ENCODE results near the gene MAGEF1.

The MAGEF1 gene

GRCh38 chr3:184682671-184683070 lies 29.2 kb downstream of the MAGEF1 start:
- TF ChIP-seq CTCF (IDR thresholded peaks at IDR 0.05), result no peak

DNA sequence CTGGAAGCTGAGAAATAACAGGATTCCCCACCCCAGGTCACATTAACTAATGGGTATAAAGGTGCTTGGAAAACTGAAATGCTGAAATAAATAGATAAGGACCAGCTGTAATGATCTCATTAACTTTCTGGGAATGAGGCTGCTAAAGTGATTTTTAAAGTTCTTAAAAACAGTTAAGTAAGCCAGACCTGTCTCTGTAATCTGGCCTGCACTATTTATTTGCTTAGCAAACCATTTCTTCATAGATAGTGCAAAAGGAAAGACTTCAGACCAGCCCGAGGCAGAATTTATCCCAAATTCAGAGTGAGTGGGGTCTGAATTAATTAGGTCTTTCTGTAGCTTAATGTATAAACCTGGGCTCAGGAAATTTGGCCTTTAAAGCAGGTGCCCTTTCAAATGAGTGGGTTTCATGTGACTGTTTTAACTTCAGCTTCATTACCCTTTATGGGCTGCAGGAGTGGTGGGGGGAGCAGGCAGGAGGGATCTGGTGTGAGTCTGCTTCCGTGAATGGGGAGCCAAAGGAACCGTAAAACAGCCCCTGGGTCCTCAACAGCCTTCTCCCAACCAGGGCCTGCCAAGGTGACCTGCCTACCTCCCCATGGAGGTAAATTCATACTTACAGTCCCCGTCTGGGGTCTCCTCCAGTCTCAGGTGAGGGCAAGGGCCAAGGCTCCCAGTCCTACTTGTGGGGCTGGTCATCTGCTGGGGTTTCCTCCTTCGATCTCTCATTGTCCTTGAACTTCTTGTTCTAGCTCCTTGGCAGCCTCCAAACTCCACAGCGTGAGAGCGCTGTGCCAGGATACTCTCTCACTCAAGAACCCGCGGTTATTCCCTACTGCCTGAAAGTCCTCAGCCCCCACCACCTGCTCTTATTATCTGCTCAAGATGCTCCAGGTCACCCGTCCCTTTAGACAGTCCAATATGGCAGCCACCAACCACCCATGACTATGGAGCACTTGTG lies 31.2 kb downstream of the MAGEF1 start:
- no peak for TF ChIP-seq CTCF (IDR thresholded peaks at IDR 0.05)

DNA sequence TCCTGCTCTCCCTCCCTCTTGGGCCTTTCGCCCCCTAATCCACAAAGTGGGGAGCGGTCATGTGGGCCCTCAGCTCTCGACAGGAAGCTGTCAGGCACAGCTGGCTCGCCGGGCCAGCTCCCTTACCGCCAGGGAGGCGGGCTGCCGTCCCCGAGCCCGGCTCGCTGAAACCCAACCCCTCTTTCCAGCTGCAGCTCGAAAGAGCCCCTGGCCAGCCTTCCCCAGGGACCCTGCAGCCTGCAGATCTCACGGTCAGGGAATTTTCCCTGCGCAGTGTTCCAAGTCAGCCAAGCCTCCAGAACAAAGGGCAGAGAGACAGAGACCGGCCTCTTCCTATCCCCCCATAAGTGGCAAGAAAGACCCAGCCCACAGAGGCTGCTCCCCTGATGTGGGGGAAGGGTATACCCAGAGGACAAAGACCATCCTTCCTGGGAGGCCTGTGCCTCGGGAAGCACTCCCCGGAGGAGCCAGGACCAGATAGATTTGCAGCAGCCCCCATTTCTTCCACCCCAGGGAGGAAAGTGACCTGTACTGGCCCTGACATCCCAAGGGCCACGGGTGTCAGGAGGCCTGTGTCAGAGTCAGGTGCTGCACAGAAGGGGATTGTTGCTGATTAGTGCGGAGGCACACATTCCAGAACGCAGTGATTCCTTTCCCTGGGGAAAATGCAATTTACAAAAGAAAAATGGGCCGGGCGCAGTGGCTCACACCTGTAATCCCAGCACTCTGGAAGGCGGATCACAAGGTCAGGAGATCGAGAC lies 32.6 kb downstream of the MAGEF1 start:
- no peak for TF ChIP-seq CTCF (IDR thresholded peaks at IDR 0.05)

DNA sequence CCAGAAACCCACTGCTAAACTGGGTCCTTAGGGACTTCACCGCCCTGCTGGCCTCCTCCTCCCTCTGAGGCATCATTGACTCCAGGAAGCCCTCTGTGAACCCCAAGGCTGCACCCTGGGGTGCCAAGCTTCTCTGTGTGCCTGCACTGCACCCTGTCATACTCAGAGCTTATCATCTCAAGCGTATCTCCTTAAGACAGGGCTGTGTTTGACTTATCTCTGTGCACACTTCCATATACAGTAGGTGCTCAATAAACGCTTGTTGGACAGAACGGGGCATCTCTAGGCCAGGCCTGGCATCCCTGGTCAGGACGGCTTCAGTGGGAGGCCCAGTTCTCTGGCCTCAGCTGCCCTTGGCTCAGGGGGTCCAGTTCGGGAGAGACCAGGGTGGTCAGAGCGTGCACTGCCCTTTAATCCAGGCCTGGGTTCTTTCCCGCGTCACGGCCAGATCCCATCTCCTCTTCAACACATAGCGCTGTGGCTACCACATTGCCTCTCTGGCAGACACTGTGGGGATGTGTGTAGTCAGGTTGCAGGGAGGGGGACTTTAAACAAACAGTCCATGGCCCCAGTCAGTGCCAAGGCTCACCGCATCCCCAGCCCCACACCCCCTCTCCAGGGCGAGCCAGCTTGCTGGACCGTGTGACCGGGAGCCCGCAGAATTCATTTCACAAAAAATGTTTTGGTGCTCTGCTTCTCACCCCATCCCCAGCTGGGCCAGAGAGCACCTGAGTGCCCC lies 33.4 kb downstream of the MAGEF1 start:
- no peak for TF ChIP-seq CTCF (IDR thresholded peaks at IDR 0.05)

- TF ChIP-seq CTCF (IDR thresholded peaks at IDR 0.05), result no peak
Observed at GRCh38 chr3:184677344-184678316, 34.2 kb downstream of the MAGEF1 start.

- TF ChIP-seq CTCF (IDR thresholded peaks at IDR 0.05), result no peak
Observed at GRCh38 chr3:184676927-184677326, 34.9 kb downstream of the MAGEF1 start.
